HEK293 (cell line): ENCODE measurements around the gene SNX15.

Source experiments
- MYNN ChIP-seq: fragments of 450-650 bp; formaldehyde crosslinking; IDR thresholded peaks from 2 replicates; pipeline ENCODE4 v1.5.1; 2016; ENCODE audit warnings: missing biosample characterization, missing genetic modification characterization, borderline replicate concordance
- PRDM10 ChIP-seq: fragments of 450-650 bp; formaldehyde crosslinking; IDR thresholded peaks from 2 replicates; pipeline ENCODE4 v1.5.1; 2016; ENCODE audit warnings: missing biosample characterization, missing genetic modification characterization
- ZEB2 ChIP-seq: fragments of 450-650 bp; formaldehyde crosslinking; IDR thresholded peaks from 2 replicates; pipeline ENCODE4 v1.5.1; 2016; ENCODE audit warnings: missing biosample characterization, missing genetic modification characterization
- ZNF280D ChIP-seq: fragments of 450-650 bp; formaldehyde crosslinking; IDR thresholded peaks from 2 replicates; pipeline ENCODE4 v1.5.1; 2016; ENCODE audit warnings: missing biosample characterization, missing genetic modification characterization
- ZNF629 ChIP-seq: fragments of 450-650 bp; formaldehyde crosslinking; IDR thresholded peaks from 2 replicates; pipeline ENCODE4 v1.5.1; 2017; ENCODE audit warnings: missing biosample characterization, missing genetic modification characterization
- ZNF639 ChIP-seq: fragments of 450-650 bp; formaldehyde crosslinking; IDR thresholded peaks from 2 replicates; pipeline ENCODE4 v1.5.1; 2016; ENCODE audit warnings: missing biosample characterization, missing genetic modification characterization
- ZNF645 ChIP-seq: fragments of 450-650 bp; formaldehyde crosslinking; IDR thresholded peaks from 2 replicates; pipeline ENCODE4; 2016; ENCODE audit warnings: missing biosample characterization, missing genetic modification characterization
- ZNF677 ChIP-seq: fragments of 450-650 bp; IDR thresholded peaks from 2 replicates; pipeline ENCODE4 v1.5.0; 2018; ENCODE audit warnings: missing biosample characterization, mild to moderate bottlenecking, missing genetic modification characterization, moderate library complexity
- ZNF747 ChIP-seq: fragments of 450-650 bp; formaldehyde crosslinking; IDR thresholded peaks from 2 replicates; pipeline ENCODE4 v1.5.1; 2016; ENCODE audit warnings: missing biosample characterization, missing genetic modification characterization
- TF ChIP-seq, protein P1 (sequence below): fragments of 450-650 bp; formaldehyde crosslinking; IDR thresholded peaks from 2 replicates; pipeline ENCODE4 v1.5.1; 2016; ENCODE audit warnings: missing biosample characterization, missing genetic modification characterization, borderline replicate concordance

SNX15 gene

GRCh38 chr11:65040847-65041622 is 13.8 kb downstream of the SNX15 start, which contains the start of gene SAC3D1 (continued):
- TF ChIP-seq ZNF639 (tag by site-specific recombination) (no peak), ZNF629 (tag by site-specific recombination) (peak; percentile 62), ZNF747 (tag by site-specific recombination) (no peak), ZEB2 (peak; percentile 77), MYNN (tag by site-specific recombination) (no peak), ZNF645 (no peak), PRDM10 (tag by site-specific recombination) (peak; percentile 83), ZNF280D (tag by site-specific recombination) (no peak), ZNF677 (tag by site-specific recombination) (no peak)
- TF ChIP-seq, protein P1, sequence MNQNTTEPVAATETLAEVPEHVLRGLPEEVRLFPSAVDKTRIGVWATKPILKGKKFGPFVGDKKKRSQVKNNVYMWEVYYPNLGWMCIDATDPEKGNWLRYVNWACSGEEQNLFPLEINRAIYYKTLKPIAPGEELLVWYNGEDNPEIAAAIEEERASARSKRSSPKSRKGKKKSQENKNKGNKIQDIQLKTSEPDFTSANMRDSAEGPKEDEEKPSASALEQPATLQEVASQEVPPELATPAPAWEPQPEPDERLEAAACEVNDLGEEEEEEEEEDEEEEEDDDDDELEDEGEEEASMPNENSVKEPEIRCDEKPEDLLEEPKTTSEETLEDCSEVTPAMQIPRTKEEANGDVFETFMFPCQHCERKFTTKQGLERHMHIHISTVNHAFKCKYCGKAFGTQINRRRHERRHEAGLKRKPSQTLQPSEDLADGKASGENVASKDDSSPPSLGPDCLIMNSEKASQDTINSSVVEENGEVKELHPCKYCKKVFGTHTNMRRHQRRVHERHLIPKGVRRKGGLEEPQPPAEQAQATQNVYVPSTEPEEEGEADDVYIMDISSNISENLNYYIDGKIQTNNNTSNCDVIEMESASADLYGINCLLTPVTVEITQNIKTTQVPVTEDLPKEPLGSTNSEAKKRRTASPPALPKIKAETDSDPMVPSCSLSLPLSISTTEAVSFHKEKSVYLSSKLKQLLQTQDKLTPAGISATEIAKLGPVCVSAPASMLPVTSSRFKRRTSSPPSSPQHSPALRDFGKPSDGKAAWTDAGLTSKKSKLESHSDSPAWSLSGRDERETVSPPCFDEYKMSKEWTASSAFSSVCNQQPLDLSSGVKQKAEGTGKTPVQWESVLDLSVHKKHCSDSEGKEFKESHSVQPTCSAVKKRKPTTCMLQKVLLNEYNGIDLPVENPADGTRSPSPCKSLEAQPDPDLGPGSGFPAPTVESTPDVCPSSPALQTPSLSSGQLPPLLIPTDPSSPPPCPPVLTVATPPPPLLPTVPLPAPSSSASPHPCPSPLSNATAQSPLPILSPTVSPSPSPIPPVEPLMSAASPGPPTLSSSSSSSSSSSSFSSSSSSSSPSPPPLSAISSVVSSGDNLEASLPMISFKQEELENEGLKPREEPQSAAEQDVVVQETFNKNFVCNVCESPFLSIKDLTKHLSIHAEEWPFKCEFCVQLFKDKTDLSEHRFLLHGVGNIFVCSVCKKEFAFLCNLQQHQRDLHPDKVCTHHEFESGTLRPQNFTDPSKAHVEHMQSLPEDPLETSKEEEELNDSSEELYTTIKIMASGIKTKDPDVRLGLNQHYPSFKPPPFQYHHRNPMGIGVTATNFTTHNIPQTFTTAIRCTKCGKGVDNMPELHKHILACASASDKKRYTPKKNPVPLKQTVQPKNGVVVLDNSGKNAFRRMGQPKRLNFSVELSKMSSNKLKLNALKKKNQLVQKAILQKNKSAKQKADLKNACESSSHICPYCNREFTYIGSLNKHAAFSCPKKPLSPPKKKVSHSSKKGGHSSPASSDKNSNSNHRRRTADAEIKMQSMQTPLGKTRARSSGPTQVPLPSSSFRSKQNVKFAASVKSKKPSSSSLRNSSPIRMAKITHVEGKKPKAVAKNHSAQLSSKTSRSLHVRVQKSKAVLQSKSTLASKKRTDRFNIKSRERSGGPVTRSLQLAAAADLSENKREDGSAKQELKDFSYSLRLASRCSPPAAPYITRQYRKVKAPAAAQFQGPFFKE (tag by site-specific recombination): no peak
